HG03469 (cell line): ENCODE results near the gene CABLES2.
"Not testable (repeated sequence)": the region's sequence is repeated elsewhere in the genome, so short reads cannot be mapped to it uniquely, and the experiment has no call there.

Source experiments
- ATAC-seq: cut with Tn5 transposase; IDR thresholded peaks from one replicate; pipeline ENCODE4 v1.9.1; 2021; ENCODE audit warnings: mild to moderate bottlenecking, moderate library complexity, moderate number of reproducible peaks; ENCODE audit not compliant: unreplicated experiment

Gene CABLES2

DNA sequence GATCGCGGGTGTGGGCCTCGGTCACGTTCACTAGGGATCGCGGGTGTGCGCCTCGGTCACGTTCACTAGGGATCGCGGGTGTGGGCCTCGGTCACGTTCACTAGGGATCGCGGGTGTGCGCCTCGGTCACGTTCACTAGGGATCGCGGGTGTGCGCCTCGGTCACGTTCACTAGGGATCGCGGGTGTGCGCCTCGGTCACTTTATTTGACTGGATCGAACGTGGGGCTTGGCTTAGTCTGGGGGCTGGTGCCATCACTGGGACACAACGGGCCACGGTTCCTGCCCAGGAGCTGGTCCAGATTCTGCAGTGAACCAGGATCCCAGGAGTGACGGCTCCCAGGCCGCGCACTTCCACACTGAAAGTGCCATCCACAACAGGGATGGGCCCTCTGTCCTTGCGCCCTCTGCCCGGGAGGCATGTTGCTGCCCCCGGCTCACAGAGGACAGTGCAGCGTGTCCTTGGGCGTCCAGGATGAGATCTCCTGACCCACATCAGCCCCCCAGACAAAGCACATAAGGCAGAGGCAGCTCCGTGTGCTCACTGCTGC, 33.4 kb downstream of the CABLES2 start:
- ATAC-seq = not testable (repeated sequence)

- ATAC-seq = no peak
Measured at GRCh38 chr20:62372042-62372993, 34.8 kb downstream of the CABLES2 start.

GRCh38 chr20:62371588-62372041, 35.5 kb downstream of the CABLES2 start:
- ATAC-seq = no peak

GRCh38 chr20:62370807-62371587, 36.1 kb downstream of the CABLES2 start:
- no peak for ATAC-seq

DNA sequence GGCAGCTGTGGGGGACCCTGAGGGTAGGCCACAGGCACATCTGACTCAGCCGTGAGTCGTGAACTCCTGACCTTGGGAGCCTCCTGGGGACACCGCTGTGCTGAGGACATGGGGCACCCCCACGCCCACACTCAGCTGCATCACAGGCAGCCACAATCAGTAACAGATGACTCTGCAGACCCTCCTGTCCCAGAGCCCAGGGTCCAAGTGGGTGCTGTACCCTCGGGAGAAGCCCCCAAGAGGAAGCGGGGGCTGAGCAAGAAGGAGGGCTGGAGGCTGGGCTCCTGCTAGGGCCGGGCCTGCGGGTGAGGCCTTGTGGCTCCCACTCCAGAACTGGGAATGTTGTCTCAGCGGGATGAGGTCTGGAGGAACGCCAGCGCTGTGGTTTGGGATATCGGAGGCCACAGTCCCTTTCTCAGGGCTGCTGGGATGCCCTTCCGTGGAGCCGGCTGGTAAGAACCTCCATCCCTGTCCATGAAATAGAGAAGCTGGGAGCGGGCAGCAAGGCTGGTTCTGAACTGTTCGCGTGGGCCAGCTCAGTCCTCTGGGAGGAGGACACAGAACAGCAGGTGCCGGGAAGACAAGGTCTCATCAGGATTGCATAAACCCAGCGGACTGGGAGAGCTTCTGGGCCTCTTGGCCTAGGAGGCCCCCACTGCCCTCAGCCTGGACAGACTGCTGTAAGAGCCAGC, 36.8 kb downstream of the CABLES2 start:
- ATAC-seq = no peak

DNA sequence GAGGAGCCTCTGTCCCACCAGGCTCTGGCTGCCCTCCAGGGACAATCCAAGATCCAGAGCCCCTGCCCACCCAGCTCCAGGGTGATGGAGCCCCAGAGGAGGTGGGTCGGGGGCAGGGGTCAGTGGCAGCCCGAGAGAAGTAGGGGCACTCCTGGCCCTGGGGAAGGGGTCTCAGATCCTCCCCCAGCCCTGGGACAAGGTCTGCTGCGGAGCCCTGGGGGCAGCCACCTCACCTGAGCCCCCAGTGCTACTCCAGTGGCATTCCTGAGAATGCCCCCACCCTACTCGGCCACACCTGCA, 37.3 kb downstream of the CABLES2 start:
- ATAC-seq = no peak

GRCh38 chr20:62368976-62369814, 37.9 kb downstream of the CABLES2 start:
- ATAC-seq = no peak

DNA sequence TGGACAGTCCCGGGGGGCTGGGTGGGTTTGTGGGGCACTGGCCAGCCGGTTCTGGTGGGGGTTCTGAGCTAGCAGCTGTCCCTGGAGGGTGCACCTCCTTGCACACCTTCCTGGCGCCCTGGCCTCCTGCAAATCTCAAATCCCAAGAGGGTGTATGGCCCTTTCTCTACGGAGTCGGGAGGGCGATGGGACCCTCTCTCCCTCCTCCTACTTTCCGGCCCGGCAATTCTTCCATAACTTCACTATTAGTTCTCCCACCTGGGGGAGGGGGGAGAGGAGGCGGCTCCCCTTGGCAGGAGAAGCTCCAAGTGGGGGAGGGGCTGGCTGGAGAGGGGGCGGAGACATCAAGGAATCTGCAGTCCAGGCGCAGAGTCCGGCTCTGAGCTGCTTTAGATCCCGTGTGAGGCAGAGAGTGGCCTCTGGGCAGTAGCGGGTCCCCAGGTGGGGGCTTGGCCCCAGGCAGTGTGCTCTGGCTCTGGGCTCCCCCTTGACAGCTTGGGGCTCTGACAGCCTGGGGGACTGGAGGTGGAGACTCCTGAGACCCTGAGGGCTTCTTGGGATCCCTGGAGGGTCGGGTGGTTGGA, 38.6 kb downstream of the CABLES2 start:
- ATAC-seq = no peak

GRCh38 chr20:62367633-62368391, 39.3 kb downstream of the CABLES2 start:
- ATAC-seq = no peak

DNA sequence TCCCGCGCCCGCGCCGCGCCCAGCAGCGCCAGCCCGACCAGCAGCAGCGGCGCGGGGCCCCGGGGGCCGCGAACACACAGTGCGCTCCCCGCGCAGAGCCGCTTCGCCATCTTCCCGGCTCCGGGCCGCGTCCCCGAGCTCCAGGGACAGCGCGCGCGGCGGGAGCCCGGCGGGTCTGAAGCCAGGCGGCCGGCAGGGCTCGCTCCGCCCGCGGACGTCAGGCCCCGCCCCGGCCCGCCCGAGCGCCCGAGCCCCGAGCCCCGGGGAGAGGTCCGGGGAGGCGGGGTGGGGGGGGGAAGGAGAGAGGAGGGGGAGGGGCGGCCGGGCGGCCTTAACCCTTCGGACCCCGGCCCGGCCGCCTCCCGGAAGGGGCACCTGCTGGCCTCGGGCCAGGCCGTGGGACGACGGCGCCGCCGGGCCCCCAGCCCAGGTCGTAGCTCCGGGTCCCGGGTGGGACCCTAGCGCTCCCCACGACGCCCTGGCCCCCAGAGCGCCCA, 39.9 kb downstream of the CABLES2 start, which contains the start of gene LAMA5:
LAMA5 (minus strand) TSS at position 177 of the 497 bp plus-strand sequence; CDS start at position 110, 67 bp downstream.
- ATAC-seq = no peak

GRCh38 chr20:62366370-62367135, 40.5 kb downstream of the CABLES2 start:
- ATAC-seq = no peak

GRCh38 chr20:62365814-62366369, 41.2 kb downstream of the CABLES2 start:
- no peak for ATAC-seq

GRCh38 chr20:62364911-62365736, 42.0 kb downstream of the CABLES2 start:
- no peak for ATAC-seq

DNA sequence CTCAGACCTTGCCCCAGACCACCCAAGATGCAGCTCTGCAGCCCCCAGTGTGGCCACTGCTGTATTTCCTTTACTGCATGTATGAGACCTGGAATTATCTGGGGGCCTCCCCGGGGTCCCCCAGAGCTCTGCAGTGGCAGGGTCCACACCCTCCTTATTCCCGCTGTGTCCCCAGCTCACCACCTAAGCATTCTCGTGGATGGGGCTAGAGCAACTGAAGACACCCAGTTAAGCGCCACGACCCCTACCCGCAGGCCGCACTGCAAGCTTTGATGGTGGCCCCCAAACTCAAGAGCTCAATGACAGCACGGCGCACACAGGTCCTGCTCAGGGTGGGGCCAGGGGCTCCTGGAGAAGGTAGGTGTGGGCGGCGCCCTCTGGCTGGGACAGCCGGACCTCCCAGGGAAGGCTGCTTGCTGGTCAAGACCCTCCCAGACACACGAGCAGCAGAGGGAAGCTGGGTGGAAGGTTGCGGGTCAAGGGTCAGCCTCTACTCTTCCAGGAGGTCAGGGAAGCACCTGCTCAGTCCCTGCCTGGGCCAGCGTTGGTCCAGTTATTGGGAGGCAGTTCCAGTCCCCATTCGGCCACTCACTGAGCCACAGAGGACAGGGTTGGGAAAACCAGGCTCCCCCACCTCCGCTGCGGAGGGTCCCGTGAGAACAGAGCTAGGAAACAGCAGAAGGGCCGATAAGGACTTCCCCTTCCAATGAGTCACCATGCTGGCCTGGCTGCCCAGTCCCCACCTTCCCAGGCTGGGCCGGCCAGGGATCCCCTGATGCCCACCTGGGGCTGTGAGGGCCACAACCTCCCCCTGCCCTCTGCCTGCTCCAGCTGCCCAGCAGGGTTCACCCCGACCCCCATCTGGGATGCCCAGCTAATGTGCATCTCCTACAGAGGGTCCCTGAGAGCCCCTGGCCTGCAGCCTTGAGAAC, 42.9 kb downstream of the CABLES2 start:
- ATAC-seq = no peak

DNA sequence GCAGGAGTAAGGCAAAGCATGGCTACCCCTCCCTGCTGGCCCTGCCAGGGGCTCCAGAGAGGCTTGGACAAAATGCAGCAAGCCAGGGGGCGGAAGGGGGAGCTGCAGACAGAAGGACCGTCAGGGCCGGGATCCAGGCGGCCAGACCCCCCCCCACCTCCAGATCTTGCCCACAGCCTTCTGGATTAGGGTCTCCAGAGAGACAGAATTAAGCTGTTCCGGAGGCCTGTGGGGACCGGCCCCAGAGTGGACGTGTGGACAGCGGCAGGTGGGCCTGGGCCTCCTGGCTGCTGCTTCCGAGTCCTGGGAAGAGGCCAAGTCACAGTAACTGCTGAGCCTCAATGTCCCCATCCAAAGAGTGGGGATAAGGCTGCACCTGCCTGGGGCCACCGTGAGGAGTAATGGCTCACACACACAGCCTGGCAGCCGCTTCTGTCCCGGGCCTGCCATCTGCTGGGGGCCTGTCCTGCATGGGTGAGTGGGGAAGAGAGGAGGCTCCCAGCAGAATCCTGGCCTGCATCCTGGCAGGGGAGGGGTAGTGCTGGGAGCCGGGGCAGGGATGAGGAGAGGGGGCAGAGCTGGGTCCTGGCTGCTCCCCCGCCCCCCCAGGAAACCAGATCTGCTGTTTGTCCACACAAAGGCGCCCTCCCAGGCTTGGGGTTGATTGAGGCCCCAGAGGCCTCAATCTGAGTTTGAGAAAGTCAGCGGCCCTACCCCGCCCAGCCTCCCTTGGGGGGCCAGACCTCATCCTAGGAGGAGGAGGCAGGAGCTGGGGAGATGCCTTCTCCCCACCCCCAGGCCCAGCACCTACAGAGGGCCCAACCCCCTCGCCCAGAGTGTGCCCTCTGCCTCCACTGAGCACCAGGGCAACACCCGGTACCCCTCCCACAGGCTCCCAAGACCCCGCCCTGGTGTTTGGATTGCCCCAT, 43.8 kb downstream of the CABLES2 start:
- no peak for ATAC-seq
